ENCODE data around the gene COX19. TPM values are rescaled to one million over a fixed set of nuclear protein-coding genes. Genes with fewer than 3 reads are reported as not detected.

Gene COX19
- total RNA-seq, 4 donors from 2014 or later: 6.3 to 13.3 (median 9.7) TPM

DNA sequence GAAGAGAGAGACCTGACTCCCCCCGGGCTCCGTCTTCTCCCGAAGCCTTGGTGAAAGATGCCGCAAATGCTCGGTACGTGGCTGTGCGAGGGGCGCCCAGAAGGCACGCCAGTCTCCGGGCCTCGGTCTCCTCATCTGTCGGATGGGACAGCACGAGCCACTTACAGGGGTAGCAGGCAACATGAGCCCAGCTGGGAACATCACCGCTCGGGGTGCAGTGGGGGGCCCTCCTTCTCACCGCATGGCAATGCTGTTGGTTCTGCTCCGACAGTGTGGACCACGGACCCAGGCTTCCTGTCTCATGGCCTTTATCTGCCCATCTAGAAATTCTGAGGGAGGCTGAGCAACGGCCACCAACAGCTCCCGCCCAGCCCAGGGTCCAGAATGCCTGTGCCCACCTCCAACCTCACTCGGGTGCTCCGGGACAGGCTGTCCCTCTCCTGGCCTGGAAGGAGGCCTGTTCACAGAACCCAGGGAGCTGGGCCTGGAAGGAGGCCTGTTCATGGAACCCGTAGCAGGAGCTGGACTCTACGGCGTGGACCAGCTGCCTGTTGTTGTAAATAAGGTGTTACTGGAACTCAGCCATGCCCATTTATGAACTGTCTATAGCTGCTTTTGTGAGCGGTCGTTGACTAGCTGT lies 36.7 kb downstream of the COX19 start:
- Histone ChIP-seq H3K27me3 (no peaks in the 10 kb centered on the region), H3K27ac (replicated peaks in 1 of 4) (no peak overlapping the region), H3K4me1 (no peaks in the 10 kb centered on the region), H3K36me3 (peaks cover 0 to 15% (median 6%) of the 10 kb centered on the region in 4 donors), H3K4me3 (no peak overlapping the region), H3K9me3 (no peaks in the 10 kb centered on the region)
- TF ChIP-seq POLR2AphosphoS5 (IDR thresholded peaks at IDR 0.05) (no peak), CTCF (IDR thresholded peaks at IDR 0.05) (no peak), EP300 (IDR thresholded peaks at IDR 0.05) (no peak), POLR2A (IDR thresholded peaks at IDR 0.05; ENCODE audit: low read depth) (no peak)
- no peak for DNase-seq (ENCODE audit: extremely low spot score)
- 94% methylated on average over 22 of the region's 27 CpGs for WGBS
- intact Hi-C loops (cut with DNase I): no loop called here

DNA sequence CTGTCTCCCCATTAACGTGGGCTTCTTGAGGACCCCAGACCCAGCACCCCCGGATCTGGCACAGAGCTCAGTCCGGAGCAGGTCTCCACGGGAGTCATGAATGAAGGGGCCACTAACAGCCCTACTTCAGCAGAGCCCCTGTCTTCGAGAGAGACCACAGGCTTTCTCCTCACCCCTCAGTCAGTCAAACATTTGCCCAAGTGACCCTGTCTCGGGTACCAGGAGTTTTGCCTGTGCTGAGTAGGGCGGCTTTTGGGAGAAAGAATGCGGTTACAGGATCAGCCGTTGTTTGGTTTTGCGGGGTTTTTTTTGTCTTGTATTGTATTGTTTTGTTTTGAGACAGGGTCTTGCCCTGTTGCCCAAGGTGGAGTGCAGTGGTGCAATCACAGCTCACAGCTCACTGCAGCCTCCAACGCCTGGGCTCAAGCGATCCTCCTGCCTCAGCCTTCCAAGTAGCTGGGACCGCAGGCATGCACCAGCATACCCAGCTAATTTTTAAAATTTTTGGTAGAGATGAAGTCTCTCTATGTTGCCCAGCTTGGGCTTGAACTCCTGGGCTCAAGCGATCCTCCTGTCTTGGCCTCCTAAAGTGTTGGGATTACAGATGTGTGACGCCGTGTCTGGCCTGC lies 37.4 kb downstream of the COX19 start:
- TF ChIP-seq POLR2A (IDR thresholded peaks at IDR 0.05; ENCODE audit: low read depth): no peak
- TF ChIP-seq EP300 (IDR thresholded peaks at IDR 0.05): no peak
- no peak for TF ChIP-seq CTCF (IDR thresholded peaks at IDR 0.05)
- TF ChIP-seq POLR2AphosphoS5 (IDR thresholded peaks at IDR 0.05): no peak
- Histone ChIP-seq H3K4me1 (no peaks in the 10 kb centered on the region), H3K27ac (replicated peaks in 1 of 4) (no peak overlapping the region), H3K36me3 (peaks cover 0 to 15% (median 6%) of the 10 kb centered on the region in 4 donors), H3K9me3 (no peaks in the 10 kb centered on the region), H3K4me3 (no peak overlapping the region), H3K27me3 (no peaks in the 10 kb centered on the region)
- intact Hi-C loops (cut with DNase I): no loop called here
- no peak for DNase-seq (ENCODE audit: extremely low spot score)
- WGBS: 84% methylated on average over 12 of the region's 16 CpGs

DNA sequence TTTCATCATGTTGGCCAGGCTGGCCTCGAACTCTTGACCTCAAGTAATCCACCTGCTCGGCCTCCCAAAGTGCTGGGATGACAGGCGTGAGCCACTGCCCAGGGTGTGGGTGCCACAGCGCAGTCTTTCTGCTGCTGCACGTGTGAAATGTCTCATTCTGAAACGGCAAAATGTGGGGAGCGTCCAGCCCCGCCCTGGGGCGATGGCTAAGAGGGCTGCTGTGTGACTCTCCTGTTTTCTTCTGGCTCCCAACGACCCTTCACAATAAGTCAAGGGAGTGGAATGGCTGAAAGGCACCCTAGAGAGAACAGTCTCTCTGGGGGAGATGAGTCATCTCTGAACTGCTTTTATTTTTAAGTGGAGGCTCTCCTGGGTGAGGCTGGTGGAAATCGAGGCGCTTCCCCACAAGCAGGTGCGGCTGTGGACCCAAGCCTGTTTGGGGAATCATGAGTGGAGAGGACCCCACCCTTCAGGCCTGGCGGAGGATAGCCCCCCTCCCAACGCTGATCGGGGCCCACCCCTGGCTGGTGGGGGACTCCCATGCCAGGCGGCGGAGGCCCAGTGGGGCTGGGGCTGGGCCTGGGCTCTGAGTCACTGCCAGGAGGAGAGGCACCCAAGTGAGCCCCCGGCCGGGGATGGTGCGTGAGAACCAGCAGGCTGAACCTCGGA lies 38.8 kb downstream of the COX19 start:
- Histone ChIP-seq H3K9me3 (no peaks in the 10 kb centered on the region), H3K4me1 (no peaks in the 10 kb centered on the region), H3K27ac (replicated peaks in 1 of 4) (no peak overlapping the region), H3K36me3 (peaks cover 0 to 15% (median 6%) of the 10 kb centered on the region in 4 donors), H3K4me3 (no peak overlapping the region), H3K27me3 (no peaks in the 10 kb centered on the region)
- WGBS: 76% methylated on average over 13 of the region's 22 CpGs
- DNase-seq (ENCODE audit: extremely low spot score): no peak
- intact Hi-C loops (cut with DNase I): no loop called here
- TF ChIP-seq CTCF (IDR thresholded peaks at IDR 0.05) (no peak), POLR2AphosphoS5 (IDR thresholded peaks at IDR 0.05) (no peak), EP300 (IDR thresholded peaks at IDR 0.05) (no peak), POLR2A (IDR thresholded peaks at IDR 0.05; ENCODE audit: low read depth) (no peak)

GRCh38 chr7:935874-936385 lies 39.4 kb downstream of the COX19 start:
- no peak for DNase-seq (ENCODE audit: extremely low spot score)
- 95% methylated on average over 27 of the region's 28 CpGs for WGBS
- Histone ChIP-seq H3K4me1 (no peaks in the 10 kb centered on the region), H3K27me3 (no peaks in the 10 kb centered on the region), H3K9me3 (no peaks in the 10 kb centered on the region), H3K27ac (replicated peaks in 1 of 4) (no peak overlapping the region), H3K4me3 (no peak overlapping the region), H3K36me3 (peaks cover 0 to 15% (median 6%) of the 10 kb centered on the region in 4 donors)
- TF ChIP-seq CTCF (IDR thresholded peaks at IDR 0.05): no peak
- TF ChIP-seq POLR2A (IDR thresholded peaks at IDR 0.05; ENCODE audit: low read depth): no peak
- TF ChIP-seq EP300 (IDR thresholded peaks at IDR 0.05): no peak
- no peak for TF ChIP-seq POLR2AphosphoS5 (IDR thresholded peaks at IDR 0.05)
- intact Hi-C loops (cut with DNase I): no loop called here
